NCI-H1436 (cell line): Measurements from ENCODE around the gene TEKT2.

Experiments used
- DNase-seq: peaks from one replicate; lab custom pipeline; 2025; lab: John Stamatoyannopoulos, UW

TEKT2 gene

DNA sequence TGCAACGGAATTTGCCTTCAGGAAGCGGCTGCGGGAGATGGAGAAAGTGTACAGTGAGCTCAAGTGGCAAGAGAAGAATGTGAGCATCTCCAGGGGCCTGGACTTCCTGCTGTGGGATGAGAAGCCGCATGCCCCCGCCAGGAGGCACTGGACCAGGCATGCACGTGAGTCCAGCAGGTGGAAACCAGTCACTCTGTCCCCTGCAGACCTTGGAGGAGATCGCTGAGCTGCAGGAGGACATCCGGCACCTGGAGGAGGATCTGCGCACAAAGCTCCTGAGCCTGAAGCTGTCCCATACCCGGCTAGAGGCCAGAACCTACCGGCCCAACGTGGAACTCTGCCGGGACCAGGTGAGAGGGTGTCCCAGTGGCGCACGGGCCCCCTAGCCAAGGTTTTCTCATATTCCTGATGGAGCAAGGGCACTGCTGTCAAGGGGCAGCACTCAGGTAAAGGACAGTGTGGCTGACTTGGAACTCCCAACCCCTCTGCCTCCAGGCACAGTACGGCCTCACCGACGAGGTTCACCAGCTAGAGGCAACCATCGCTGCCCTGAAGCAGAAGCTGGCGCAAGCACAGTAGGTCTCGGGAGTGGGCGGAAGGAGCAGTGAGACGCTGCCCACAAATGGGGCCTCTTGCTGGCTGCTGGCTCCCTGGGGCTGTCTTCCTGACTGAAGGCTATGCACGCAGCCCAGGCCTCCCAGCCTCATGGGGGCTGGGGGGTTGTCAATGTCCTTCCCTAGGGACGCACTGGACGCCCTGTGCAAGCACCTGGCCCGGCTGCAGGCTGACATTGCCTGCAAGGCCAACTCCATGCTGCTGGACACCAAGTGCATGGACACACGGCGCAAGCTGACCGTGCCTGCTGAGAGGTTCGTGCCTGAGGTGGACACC lies 3.6 kb downstream of the TEKT2 start:
- DNase-seq = no peak

DNA sequence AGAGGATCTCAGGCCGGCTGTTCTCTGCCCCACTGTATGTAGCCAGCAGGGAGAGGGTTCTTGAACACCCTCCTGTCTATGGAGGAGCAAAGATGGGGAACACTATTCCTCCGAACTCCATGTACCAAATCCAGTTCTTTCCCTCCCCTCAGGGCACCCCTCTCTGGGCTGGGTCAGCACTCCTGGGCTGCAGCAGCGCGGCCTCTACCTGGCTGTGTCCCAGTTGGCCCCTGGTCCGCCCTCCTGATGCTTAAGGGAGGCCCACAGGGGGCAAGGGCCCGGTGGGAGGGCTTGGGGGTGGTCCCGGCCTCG lies 4.3 kb downstream of the TEKT2 start:
- no peak for DNase-seq

DNA sequence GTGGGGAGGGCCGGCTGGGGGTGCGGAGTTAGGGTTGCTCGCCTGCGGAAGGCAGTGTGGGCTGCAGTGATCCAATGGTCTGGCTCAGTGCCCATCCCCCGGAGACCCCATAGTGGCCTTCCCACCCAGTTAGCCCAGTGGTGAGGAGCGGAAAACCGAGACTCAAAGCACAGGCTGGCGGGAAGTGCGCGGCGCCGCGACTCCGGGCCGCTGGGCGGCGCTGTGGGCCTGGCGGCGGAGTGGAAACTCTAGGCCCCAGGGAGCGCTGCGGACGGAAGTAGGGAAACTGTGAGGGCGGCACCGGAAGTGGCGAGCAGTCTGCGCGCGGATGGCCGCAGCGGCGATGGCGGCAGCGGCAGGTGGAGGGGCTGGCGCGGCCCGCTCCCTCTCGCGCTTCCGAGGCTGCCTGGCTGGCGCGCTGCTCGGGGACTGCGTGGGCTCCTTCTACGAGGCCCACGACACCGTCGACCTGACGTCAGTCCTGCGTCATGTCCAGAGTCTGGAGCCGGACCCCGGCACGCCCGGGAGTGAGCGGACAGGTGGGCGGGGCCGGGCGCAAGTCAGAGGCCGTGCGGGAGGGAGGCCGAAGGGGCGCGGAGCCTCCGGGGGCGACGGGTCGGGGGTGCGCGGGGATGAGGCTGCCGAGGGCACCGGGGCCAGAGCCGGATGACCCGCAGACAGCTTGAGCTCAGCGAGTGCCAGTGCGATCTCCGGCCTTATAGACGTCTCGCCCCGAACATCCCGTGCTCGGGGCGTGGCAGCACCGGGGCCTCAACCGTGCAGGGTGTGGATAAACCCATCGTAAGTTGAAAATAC lies 4.9 kb downstream of the TEKT2 start, which contains the start of gene ADPRS:
Gene ADPRS (plus strand): TSS at position 316 of the 816 bp plus-strand sequence. CDS start 13 bp downstream, at position 329.
- peak; percentile 81 for DNase-seq

DNA sequence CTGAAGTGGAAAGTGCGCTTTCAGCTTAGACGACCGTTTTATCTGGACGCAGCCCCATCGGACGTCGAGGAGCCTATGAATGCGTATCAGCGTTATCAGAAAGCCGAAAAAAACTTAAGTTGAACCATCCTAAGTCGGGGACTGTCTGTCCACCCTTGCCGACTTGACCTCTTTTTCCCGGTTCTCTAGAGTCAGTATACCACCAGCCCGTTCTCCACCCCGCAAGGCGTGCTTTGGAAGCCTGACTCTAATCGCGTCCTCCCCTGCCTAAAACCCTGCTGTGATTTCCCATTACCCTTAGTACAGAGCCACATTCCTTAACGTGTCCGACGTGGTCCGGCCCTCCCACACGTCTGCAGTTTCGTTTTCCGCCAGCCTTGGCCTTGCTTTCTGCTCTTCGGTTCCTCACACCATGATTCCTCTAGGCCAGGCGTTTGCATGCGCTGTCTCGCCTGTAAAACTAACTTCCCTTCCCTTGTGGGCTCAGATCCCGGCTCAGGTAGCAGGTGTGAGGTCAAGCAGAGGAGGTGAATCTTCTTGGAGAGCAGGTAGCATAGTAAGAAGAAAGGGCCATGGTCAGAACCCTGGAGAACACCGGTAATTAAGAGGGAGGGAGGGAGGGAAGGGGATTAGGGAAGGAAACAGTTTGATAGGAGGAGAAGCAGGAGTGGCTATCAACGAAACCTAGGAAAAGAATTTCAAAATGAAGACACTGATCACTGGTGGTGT lies 5.7 kb downstream of the TEKT2 start:
- DNase-seq = no peak

DNA sequence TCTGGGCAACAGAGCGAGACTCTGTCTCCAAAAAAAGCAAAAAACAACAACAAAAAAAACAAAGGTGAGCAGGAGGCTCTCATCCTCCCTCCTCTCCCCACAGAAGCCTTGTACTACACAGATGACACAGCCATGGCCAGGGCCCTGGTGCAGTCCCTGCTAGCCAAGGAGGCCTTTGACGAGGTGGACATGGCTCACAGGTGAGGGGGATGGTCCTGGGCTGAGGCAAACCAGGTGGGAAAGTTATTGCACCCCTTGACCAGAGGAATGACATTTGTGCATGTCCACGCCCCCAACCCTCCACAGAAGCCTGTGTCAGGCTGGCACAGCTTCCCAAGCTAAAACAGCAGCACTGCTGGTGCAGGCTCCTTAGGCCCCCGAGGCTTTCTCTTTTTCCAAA lies 7.2 kb downstream of the TEKT2 start:
- DNase-seq = no peak

DNA sequence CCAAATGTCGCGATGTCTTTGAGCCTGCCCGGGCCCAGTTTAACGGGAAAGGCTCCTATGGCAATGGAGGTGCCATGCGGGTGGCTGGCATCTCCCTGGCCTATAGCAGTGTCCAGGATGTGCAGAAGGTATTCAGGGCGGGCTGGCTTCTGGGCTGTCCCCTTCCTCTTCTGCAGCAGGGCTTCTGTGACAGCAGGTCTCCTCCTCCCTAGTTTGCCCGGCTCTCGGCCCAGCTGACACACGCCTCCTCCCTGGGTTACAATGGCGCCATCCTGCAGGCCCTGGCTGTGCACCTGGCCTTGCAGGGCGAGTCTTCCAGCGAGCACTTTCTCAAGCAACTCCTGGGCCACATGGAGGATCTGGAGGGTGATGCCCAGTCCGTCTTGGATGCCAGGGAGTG lies 7.8 kb downstream of the TEKT2 start:
- DNase-seq = no peak

DNA sequence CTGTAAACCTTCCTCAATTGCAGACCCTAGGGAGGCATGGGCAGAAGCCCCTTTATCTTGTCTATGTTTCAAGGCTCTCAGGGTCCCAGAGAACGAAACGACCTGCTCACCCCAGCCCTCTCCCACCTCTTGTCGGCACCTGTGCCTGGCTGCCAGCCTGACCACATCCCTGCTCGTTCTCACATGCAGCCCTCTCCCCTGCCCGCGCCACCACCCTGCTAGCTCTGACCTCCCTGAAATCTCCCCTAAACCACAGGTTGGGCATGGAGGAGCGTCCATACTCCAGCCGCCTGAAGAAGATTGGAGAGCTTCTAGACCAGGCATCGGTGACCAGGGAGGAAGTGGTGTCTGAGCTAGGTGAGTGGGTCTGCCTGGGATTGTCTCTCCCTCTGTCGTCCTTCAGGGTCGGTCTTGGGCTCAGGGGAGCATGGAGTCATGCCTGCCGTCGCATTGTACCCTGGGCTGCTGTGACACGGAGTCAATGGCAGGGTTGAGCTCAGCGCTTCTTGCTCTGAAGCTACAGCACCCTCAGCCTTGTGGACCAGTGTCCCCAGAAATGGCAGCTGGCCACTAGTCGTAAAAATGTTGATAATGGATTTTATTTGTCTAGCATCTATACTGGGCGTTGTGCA lies 8.4 kb downstream of the TEKT2 start:
- no peak for DNase-seq

DNA sequence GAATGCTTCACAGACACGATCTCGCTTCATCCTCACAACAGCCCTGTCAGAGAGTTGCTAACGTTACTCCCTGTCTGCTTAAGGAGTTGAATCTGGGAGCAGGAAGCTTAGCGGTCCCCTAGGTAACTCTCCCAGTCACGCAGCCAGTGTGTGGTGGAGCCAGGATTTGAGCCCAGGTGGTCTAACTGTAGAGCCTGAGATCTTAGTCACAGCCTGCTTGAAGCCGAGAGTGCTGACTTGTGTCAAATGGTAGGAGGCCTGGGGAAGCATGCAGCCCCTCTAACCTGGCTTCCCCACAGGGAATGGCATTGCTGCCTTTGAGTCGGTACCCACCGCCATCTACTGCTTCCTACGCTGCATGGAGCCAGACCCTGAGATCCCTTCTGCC lies 8.9 kb downstream of the TEKT2 start:
- no peak for DNase-seq

DNA sequence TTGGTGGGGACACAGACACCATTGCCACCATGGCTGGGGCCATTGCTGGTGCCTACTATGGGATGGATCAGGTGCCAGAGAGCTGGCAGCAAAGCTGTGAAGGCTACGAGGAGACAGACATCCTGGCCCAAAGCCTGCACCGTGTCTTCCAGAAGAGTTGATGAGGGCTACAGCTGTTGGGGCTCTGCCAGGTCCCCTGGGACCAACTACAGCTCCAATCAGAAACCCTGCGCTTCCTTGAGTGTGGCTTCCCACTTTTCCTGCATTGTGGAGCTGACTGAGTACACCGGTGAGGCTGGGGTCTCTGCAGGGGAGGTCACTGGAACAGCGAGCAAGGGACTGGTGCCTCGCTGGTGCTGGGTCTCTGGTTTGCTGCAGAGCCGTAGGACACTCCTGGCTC lies 9.3 kb downstream of the TEKT2 start:
- DNase-seq = no peak

DNA sequence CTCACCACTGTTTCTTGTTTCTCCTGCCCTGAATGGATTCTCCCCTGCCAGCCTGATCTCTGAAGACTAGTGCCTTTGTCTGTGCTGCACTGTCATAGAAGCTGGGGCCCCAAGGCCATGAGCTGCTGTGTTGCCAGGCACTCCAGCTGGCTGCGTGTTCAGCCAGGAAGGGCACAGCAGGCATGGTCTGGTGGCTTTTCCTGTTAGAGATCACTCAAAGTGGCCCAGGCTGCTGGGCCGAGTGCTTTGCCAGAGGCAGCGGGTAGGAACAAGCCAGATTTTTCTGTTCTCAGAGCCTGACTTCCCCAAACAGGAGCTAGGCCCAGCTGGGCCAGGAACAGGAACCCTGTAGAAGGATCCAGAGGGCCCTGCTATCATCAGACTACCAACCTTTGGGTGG lies 10.0 kb downstream of the TEKT2 start:
- DNase-seq = no peak

DNA sequence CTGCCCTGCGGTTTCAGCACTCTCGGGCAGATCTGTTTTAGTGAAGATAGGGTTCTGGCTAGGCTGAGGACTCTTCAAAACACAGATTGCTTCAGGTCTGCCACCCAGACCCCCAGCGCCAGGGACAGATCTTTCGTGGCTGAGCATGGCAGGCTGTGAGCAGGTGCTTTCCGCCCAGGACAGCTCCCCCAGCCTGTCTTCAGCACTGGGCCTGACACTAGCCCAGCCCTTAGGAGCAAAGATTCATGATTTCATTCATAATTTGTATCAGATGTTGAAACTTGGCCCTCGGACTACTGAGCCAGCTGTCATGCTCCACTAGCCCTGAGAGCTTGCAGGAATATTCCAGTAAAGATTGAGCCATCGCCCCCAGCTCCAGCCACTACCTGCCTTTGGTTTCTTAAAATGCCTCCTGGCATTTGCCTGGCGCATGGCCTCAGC lies 10.7 kb downstream of the TEKT2 start:
- no peak for DNase-seq

DNA sequence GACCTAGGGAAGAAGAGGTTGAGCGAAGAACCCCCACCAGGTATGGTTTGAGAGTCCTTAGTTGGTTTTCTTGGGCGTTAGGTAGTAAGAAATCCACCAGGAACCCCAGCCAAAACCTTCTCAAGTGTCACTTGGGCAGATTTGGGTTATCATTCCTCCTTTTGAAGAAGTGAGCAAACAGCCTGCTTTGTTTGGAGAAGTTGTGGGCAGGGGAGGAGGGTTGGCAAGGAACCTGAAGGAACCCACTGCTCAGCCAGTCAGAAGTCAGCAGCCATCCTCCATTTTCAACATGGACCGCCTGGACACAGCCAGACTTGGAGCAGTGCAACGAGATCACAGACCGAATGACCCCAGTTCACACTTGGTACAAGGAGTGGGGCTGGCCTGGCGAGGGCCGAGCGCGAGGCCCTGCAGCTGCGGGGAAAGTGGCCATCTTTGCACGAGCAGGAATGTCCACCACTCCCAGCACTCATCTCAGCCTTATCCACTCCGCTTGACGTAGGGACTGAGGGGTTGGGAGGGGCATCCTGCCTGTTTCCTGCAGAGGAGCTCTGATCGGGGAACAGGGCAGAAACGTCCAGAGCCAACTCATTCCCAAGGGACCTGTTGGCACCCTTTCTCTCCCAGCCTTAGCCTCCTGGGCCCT lies 12.0 kb downstream of the TEKT2 start:
- no peak for DNase-seq

DNA sequence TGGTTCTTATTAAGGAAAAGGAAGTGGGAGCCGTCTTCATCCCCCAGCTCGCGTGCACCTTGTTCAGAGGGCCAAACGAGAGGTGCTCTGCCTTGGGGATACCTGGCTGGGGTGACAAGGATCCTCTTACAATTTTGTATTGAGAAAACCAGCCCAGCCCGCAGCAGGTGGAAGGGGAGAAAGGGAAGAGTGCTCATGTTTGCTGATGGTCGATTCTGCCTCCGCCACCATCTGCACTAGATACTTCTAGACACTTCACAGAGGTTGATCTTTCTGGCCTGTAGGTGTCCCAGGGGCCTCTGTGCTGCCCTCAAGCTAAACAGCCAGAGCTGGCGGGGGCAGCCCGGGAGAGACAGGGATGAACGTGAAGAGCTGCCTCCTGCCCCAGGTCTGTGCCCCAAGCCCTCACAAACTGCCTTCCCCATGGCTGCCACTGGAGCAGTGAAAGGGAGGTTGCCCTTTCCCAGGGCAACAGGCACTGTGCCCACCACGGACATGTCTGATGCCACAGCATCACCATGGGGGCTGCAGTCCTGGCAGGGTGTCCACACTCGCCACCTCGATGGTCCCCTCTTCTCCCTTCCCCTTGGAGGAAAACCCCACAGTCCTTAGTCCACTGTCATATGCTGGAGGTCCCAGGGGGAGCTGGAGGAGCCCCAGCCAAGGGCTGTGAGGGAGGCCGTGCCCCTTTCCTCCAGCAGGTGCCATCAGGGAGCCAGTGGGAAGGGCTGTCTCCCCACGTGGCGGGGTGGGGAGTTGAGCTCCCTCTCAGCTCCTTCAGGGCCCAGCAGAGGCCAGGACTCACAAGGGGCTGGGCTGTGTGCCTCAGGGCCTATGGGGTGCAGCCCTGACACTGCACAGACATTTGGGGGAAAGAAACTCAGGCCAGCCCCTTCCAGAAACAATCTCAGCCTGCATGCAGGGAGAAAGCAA lies 12.9 kb downstream of the TEKT2 start:
- no peak for DNase-seq

DNA sequence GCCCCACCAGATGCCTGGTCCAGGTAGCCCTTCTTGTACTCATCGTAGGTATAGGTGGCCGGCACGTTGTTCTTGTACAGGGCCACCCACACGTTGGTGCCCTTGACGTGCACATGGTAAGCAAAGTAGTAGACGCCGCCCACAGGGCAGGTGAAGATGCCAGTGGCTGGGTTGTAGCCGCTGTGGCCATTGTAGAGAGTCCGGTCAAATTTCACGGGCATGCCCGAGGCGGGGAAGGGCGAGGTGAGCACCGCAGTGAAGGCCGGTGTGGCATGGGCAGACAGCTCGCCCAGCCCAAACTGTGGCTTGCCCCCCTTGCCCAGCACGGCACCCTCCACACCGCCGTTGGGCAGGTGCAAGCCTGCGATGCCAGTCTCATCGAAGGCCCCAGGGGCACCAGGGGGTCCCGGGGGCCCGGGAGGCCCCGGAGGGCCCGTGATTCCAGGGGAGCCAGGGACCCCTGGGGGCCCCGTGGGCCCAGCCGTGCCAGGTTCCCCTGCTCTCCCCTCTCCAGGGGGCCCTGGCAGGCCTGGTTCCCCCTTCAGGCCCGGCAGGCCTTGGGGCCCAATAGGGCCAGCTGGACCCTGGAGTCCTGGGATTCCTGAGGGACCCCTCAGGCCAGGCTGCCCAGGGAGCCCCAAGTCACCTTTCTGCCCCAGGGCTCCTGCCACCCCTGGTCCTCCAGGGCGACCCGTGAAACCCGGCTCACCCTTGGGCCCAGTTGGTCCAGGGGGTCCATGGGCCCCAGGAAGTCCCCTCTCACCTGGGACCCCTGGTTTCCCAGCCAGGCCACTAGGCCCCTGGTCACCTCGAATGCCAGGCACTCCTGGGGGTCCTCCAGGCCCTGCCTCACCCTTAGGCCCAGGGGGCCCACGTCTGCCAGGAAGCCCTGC lies 14.0 kb downstream of the TEKT2 start:
- no peak for DNase-seq

DNA sequence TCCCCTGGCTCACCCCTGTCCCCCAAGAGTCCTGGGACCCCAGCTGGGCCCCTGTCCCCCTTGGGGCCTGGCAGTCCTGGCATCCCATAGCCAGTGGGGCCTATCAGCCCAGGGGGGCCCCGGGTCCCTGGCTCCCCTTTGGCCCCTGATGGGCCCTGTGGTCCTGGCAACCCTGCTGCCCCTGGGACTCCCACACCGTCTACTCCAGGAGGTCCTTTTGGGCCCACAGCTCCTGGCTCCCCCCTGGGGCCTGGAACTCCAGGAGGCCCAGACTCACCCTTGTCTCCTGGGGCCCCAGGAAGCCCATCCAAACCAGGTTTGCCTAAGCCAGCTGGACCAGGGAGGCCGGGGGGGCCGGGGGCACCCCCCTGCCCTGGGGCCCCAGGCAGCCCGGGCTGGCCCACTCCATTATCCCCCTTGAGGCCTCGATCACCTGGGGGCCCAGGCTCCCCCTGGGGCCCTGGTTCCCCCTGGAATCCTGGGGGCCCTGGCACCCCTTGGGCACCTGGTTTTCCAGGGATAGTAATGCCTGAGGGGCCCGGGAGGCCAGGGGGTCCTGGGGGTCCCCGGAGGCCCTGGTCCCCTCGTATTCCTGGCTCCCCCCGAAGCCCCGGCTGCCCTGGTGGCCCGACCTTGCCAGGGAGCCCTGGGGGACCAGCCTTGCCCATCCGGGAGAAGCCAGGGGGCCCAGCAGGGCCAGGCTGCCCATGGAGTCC lies 14.9 kb downstream of the TEKT2 start:
- no peak for DNase-seq

DNA sequence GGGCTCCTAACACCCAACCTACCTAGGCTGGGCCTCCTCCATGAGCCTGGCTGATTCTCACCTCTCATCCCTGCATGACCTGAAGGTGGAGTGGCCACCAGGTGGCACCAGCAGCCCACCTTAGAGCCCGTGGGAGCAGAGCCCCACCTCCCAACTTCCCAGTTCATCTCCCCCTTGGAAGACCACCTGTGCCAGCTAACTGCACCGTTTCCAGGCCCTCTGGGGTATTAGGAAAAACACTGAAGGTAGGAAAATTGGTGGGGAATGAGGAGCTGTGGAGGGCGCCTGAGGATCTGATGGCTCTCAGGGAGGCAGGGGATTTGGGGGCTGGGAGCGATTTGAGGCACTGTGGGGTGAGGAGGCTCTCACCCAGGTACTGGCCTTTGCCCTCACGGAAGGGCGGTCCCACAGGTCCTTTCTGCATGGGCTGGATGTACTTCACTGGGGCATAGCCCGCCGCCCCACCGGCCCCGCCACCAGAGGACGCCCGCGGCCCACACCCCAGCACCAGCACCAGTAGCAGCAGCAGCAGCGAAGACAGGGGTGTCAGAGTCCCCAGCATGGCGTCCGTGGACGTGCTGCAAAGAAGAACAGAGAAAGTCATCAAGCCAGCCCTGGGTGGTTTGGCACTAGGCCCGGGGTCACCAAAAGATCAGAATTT lies 15.9 kb downstream of the TEKT2 start:
- DNase-seq = peak; percentile 75

DNA sequence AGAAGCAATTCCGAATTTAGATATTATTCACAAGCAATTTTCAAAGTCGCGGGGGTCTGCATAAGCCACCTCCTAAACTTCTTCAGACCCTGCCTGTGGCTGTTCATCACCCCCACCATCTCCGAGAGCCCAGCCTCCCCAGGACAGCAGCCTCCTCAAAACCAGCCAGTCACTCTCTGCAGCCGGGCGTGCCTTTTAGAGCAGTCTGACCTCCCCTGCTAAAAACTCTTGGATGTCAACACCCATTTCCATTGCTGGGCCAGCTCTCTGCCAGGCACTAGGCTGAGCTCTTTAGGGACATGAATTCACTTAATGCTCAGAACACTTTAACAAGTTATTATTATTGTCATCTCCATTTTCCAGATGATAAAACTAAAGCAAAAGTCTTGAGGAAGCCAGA lies 16.5 kb downstream of the TEKT2 start:
- DNase-seq = no peak

DNA sequence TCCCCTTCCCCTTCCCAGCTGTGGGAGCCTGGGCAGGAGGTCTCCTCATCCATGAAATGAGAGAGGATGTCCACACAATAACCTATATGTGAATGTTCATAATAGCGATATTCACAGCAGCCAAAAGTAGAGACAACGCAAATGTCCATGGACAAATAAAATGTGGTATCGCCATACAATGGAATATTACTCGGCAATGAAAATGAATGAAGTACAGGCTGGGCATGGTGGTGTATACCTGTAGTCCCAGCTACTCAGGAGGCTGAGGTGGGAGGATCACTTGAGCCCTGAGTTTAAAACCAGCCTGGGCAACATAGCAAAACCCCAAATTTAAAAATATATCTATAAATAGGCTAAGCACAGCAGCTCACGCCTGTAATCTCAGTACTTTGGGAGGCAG lies 17.7 kb downstream of the TEKT2 start:
- no peak for DNase-seq
